ENCODE results near the gene PLEKHG4B.

PLEKHG4B gene

DNA sequence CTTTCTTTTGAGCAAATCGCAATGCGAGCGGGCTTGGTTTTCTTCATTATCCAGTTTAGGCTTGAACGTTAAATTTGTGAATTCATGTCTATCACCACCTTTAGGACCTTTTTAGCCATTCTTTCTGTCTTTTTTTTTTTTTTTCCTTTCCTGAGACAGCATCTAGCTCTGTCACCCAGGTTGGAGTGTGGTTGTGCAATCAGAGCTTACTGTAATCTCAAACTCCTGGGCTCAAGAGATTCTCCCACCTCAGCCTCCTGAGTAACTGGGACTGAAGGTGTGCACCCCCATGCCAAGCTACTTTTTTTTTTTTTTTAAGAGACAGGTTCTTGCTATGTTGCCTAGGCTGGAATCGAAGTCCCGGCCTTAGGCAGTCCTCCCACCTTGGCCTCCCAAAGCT, 60.1 kb downstream of the PLEKHG4B start:
- TF ChIP-seq CTCF (conservative IDR thresholded peaks at IDR 0.05) (no peak), ZFX (IDR thresholded peaks at IDR 0.05) (no peak)

DNA sequence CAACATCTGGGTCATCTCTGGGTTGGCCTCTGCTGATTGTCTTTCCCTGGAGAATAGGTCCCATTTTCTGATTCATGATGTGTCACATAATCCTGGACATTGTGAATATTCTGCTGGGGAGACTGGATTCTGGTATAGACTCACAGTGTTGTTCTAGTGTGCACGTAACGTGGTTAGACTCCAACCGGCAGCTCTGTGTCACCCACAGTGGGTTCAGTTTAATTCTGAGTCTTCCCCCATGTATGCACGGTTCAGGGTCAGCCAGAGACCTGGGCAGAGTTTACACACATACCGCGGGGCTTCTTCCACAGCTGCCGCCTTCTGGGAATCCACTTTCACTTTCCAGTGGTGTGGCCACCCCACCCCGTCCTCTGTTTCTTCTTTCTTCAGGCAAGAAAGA, 61.3 kb downstream of the PLEKHG4B start:
- no peak overlapping the region for H3K27ac ChIP-seq
- TF ChIP-seq CTCF (conservative IDR thresholded peaks at IDR 0.05) (no peak), ZFX (IDR thresholded peaks at IDR 0.05) (no peak)

More for the DNA sequence above, 60.1 kb downstream of the PLEKHG4B start:
- H3K27ac ChIP-seq = no peak overlapping the region

GRCh38 chr5:154236-154635, 62.3 kb downstream of the PLEKHG4B start:
- no peak for TF ChIP-seq CTCF (conservative IDR thresholded peaks at IDR 0.05)
- TF ChIP-seq ZFX (IDR thresholded peaks at IDR 0.05) = no peak
- H3K27ac ChIP-seq = no peak overlapping the region

DNA sequence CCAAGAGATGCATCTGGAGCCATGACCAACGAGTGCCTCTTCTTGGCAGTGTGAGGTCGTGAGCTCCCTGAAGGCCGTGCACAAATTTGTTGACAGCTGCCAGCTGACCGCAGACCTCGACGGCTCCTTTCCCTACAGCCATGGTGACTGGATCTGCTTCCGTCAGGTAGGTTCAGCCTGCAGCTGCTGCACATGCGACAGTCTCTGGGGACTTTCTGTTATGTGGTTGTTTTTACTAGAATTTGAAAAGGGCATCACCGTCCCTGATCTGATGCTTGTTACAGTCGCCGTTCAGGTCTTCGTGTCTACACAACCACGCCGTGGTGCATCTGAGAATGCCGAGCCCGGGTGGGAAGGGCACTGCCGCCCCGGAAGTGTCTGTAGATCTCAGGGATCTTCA, 62.9 kb downstream of the PLEKHG4B start:
- no peak for TF ChIP-seq CTCF (conservative IDR thresholded peaks at IDR 0.05)
- TF ChIP-seq ZFX (IDR thresholded peaks at IDR 0.05) = no peak
- H3K27ac ChIP-seq = no peak overlapping the region

DNA sequence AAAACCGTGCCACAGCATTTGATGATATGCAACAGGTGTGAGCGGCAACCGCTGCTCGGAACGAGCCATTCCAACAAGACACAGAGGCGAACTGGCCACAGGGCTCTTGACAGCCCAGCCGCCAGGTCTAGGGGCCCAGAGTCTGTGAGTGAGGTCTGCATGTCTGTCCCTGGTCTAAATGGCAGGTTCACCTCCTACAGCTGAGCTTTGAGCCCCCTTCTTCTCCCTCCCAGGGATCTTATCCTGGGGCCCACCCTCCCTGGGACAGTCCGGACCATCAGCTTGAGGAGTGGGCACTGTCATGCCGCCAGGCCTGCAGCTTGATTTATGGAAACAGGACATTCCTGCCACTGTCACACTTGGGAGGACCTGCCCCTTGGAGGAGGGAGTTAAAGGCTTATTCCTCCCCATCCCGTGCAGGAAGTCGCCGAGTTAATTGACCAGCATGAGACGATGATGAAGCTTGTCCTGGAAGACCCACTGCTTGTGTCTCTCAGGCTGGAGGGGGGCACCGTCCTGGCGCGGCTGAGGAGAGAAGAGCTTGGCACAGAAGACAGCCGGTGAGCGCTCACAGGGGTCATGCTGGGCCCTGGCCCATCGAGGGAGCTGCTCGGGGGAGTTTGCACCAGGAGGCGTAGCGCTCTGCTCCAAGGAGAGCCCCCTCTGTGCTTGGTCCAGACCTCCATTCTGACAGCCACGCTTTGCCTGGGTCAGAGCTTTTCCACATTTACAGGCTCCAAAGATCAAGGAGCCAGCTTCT, 63.9 kb downstream of the PLEKHG4B start:
- TF ChIP-seq CTCF (conservative IDR thresholded peaks at IDR 0.05) = no peak
- no peak for TF ChIP-seq ZFX (IDR thresholded peaks at IDR 0.05)
- no peak overlapping the region for H3K27ac ChIP-seq

DNA sequence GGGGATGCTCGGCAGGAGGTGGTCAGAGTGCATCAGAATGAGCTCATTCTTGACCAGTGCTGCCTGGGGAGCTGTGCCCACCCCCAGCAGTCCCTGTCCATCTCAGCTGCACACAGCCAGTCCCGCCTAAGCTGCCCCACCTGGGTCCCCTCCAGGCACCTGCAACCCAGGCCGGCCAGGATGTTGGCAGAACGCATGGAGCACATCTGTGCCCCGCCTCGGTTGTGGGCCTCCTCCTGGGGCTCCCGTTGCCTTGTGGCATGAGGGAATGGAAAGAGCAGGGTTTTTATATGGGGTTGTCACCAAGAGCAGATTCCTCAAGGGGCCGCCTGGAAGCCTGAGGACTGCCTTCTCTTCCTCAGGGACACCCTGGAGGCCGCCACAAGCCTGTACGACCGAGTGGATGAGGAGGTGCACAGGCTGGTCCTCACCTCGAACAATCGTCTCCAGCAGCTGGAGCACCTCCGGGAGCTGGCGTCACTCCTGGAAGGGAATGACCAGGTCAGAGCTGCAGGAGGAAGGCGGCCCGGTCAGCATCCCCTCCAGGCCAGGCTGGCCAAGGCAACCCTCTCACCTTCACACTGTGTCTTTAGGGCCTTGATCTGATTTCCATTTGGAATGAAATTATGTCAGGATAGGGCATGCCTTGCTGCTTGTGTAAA, 64.6 kb downstream of the PLEKHG4B start:
- H3K27ac ChIP-seq = no peak overlapping the region
- no peak for TF ChIP-seq ZFX (IDR thresholded peaks at IDR 0.05)
- no peak for TF ChIP-seq CTCF (conservative IDR thresholded peaks at IDR 0.05)

- no peak for TF ChIP-seq ZFX (IDR thresholded peaks at IDR 0.05)
- TF ChIP-seq CTCF (conservative IDR thresholded peaks at IDR 0.05) = no peak
- no peak overlapping the region for H3K27ac ChIP-seq
Measured at GRCh38 chr5:157126-157715, 65.3 kb downstream of the PLEKHG4B start.
